Inflammatory macrophage treated with lipopolysaccharide for 4 hours (primary cell): ENCODE measurements around the gene MRPS2.
"Not testable (repeated sequence)": the region's sequence is repeated elsewhere in the genome, so short reads cannot be mapped to it uniquely, and the experiment has no call there.

ENCODE experiments used
- DNase-seq: peaks from one replicate; pipeline ENCODE4 v3.0.0-alpha.2; 2020

The MRPS2 gene

GRCh38 chr9:135501261-135502167 lies 1.0 kb downstream of the MRPS2 start:
- no peak for DNase-seq

- DNase-seq = no peak
These were observed 1.8 kb downstream of the MRPS2 start for GRCh38 chr9:135502168-135502872.

- no peak for DNase-seq
These were observed 2.4 kb downstream of the MRPS2 start for GRCh38 chr9:135502873-135503321.

- no peak for DNase-seq
These were observed 3.1 kb downstream of the MRPS2 start for GRCh38 chr9:135503371-135504261.

- peak; percentile 58 for DNase-seq
These were observed 4.1 kb downstream of the MRPS2 start for GRCh38 chr9:135504262-135505243.

GRCh38 chr9:135505406-135506187 lies 5.1 kb downstream of the MRPS2 start:
- no peak for DNase-seq

GRCh38 chr9:135506327-135507103 lies 6.0 kb downstream of the MRPS2 start:
- no peak for DNase-seq

- no peak for DNase-seq
These were observed 6.9 kb downstream of the MRPS2 start for GRCh38 chr9:135507104-135508035.

- DNase-seq = no peak
These were observed 7.8 kb downstream of the MRPS2 start for GRCh38 chr9:135508211-135508820.

- no peak for DNase-seq
These were observed 9.0 kb downstream of the MRPS2 start for GRCh38 chr9:135509458-135509857.

GRCh38 chr9:135512241-135512603 lies 11.7 kb downstream of the MRPS2 start:
- DNase-seq = no peak

GRCh38 chr9:135512904-135513303 lies 12.4 kb downstream of the MRPS2 start:
- no peak for DNase-seq

- no peak for DNase-seq
These were observed 12.9 kb downstream of the MRPS2 start for GRCh38 chr9:135513351-135513846.

- not testable (repeated sequence) for DNase-seq
These were observed 13.4 kb downstream of the MRPS2 start for GRCh38 chr9:135513906-135514305.

- no peak for DNase-seq
These were observed 14.0 kb downstream of the MRPS2 start for GRCh38 chr9:135514342-135515082.

GRCh38 chr9:135515083-135515951 lies 14.8 kb downstream of the MRPS2 start:
- no peak for DNase-seq
